Heart right ventricle (tissue), 16 donors: Measurements from ENCODE around the gene DMRT3. TPM values are rescaled to one million over a fixed set of nuclear protein-coding genes. Genes with fewer than 3 reads are reported as not detected.

ENCODE experiments used
- ATAC-seq, 8 donors: fragments of 200-7000 bp; cut with Tn5 transposase; one replicate each; pipeline ENCODE4 v1.9.1; 2020; ENCODE audit warnings: mild to moderate bottlenecking in 8 of 8, moderate library complexity in 8 of 8, moderate number of reproducible peaks in 1 of 8
- DNase-seq, 2 donors: peaks; one replicate each; pipeline ENCODE4 v3.0.0-alpha.2; 2020
- H3K27ac ChIP-seq, 10 donors: fragments of 200-600 bp; sonication (generic) in 2 of 10; one replicate each; pipeline versions ENCODE4 v1.5.0 to v1.8.0; 2020 to 2022; ENCODE audit warnings: mild to moderate bottlenecking in 3 of 10
- H3K27me3 ChIP-seq, 7 donors: fragments of 200-600 bp; one replicate each; pipeline ENCODE4 v1.8.0; 2021 to 2022; ENCODE audit warnings: mild to moderate bottlenecking in 2 of 7
- H3K36me3 ChIP-seq, 9 donors: fragments of 200-600 bp; sonication (generic) in 1 of 9; one replicate each; pipeline versions ENCODE4 v1.5.0 to v1.8.0; 2020 to 2022; ENCODE audit warnings: mild to moderate bottlenecking in 2 of 9
- H3K4me1 ChIP-seq, 9 donors: fragments of 200-600 bp; sonication (generic) in 1 of 9; one replicate each; pipeline versions ENCODE4 v1.5.0 to v1.8.0; 2020 to 2022; ENCODE audit warnings: mild to moderate bottlenecking in 4 of 9
- H3K4me3 ChIP-seq, 10 donors: fragments of 200-600 bp; sonication (generic) in 2 of 10; one replicate each; pipeline versions ENCODE4 v1.5.0 to v1.8.0; 2020 to 2022; ENCODE audit warnings: mild to moderate bottlenecking in 7 of 10, moderate library complexity in 2 of 10
- H3K9me3 ChIP-seq, 11 donors: fragments of 200-600 bp in 10 of 11; sonication (generic) in 2 of 11; one replicate each; pipeline versions ENCODE4 v1.5.0 to v1.8.0; 2013 to 2022; ENCODE audit warnings: mild to moderate bottlenecking in 2 of 11, control low read depth in 1 of 11, moderate library complexity in 1 of 11
- CTCF ChIP-seq, 9 donors: fragments of 200-600 bp; sonication (generic) in 2 of 9; IDR thresholded peaks; one replicate each; pipeline versions ENCODE4 v1.5.0 to v1.8.0; 2021 to 2022; ENCODE audit warnings: antibody characterized with exemption in 9 of 9, mild to moderate bottlenecking in 5 of 9, moderate library complexity in 1 of 9
- WGBS, 2 donors: extraction: QIAGEN DNeasy Blood & Tissue Kit; methylation state at CpG; one replicate each; pipeline ENCODE4 v1.1.7; 2013; ENCODE audit warnings: inconsistent platforms in 1 of 2; 5-methylcytosine and 5-hydroxymethylcytosine counted together
- intact Hi-C, 10 donors: fragments of 100-400 bp; cut with DNase I; formaldehyde crosslinking; loops; one replicate each; pipeline versions ENCODE4 v1.11.1 to v1.14.2; 2022
- polyA plus RNA-seq, 2 donors: library from polyadenylated mRNA; stranded (reverse); fragments of 200-250 nt; gene quantifications; one replicate each; pipeline ENCODE4 v1.2.3, GENCODE V29; 2013
- total RNA-seq, 10 donors: library from RNA; stranded (reverse); fragmentation: NEBNext Ultra II Directional in 3 of 10; extraction: Animal tissue kit (Norgen Biotek cat#: 25700) in 3 of 10; gene quantifications; one replicate each; pipeline versions ENCODE4 v1.2.1 to v1.2.4, GENCODE V29; 2021 to 2023
- donor health status: Arrhythmogenic right ventricular cardiomyopathy.
- donor health status: ischemic (EF 13 %, LVEDD 7.1; RV severe dilation, severe dysfunction).
- donor health status: healthy with polysubstance abuse.
- donor health status: DM: no; HTN: yes; CAD: no.
- donor health status: DM: no; HTN: no; CAD: no.
- donor health status: ischemic (EF 25% LVEDD 6.9; RV normal size, moderate dysfunction).
- donor health status: ischemic (EF 25% LVEDD 5.7; RV mildly dilated, moderate dysfunction).
- donor health status: healthy.
- donor health status: DM: yes; HTN: yes; CAD: no.
- donor health status: Ischemic cardiomyopathy.
- donor health status: ischemic (EF 35%, LVEDD 5.7; RV mildly dilated, moderate dysfunction).
- donor health status: nonischemic (EF 11% LVEDD 7.7; RV severe dilation, severe dysfunction).
- donor health status: DM: yes; HTN: yes; CAD: no.
- donor health status: PGD.
- donor health status: ischemic (EF 29% LVEDD 5.4; RV normal size, mild dysfunction).
- donor health status: nonischemic (EF 23%, LVEDD 6.1; RV moderate dilation, normal function).

The DMRT3 gene
- total and polyA plus RNA-seq, 12 donors: not detected

GRCh38 chr9:1026219-1026618 is 49.8 kb downstream of the DMRT3 start:
- H3K27ac ChIP-seq: no peak overlapping the region
- no peaks in the 10 kb centered on the region for H3K36me3 ChIP-seq
- H3K27me3 ChIP-seq: peaks cover 0 to 72% (median 46%) of the 10 kb centered on the region in 7 donors
- no peak for ATAC-seq
- intact Hi-C loops: no loop called here
- no peaks in the 10 kb centered on the region for H3K4me1 ChIP-seq
- no peak for DNase-seq
- TF ChIP-seq CTCF (IDR thresholded peaks at IDR 0.05): no peak
- H3K4me3 ChIP-seq: no peak overlapping the region
- H3K9me3 ChIP-seq: peaks cover 0 to 20% (median 8%) of the 10 kb centered on the region in 11 donors

DNA sequence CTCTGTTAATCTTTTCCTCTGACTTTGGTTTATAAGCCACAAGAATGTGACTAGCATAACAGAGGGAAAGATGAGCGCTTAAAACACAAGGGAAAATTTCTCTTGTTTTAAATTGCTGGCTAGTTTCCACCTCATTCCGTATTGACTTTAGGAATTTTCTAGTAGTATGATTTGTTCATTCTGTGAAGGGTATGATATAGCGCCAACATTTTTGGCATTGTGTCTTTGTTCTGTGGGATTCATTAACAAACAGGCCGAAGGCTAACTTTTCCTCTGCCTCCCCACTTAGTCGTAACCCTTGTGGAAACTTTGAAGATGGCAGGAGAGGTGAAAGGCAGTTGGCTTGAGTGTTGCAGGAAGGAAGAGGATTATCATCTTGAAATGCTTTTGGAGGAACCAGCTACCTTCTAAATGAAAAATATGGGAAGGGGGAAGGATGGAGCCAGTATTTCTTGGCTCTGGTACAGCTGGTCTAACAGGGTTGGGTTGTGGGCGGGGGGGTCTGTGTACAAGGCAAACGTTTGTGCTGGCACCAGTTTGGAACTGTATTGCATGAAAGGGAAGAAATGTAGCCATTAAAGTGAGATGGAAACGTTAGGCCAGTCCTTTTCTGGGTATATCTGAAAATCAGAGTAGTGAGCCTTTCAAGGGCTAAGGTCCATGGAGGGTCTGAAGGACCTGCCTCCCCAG is 52.2 kb downstream of the DMRT3 start:
- Histone ChIP-seq H3K4me1 (no peaks in the 10 kb centered on the region), H3K4me3 (no peak overlapping the region), H3K36me3 (no peaks in the 10 kb centered on the region), H3K27ac (no peak overlapping the region), H3K27me3 (peaks cover 0 to 69% (median 49%) of the 10 kb centered on the region in 7 donors), H3K9me3 (peaks cover 0 to under 1% (median 0%) of the 10 kb centered on the region in 11 donors)
- no peak for TF ChIP-seq CTCF (IDR thresholded peaks at IDR 0.05)
- intact Hi-C loops: no loop called here
- DNase-seq (no peak), ATAC-seq (no peak)
- 58 to 66% methylated on average over 8 of the region's 8 CpGs for WGBS, 2 donors

GRCh38 chr9:1031951-1032601 is 55.6 kb downstream of the DMRT3 start:
- intact Hi-C loops: no loop called here
- Histone ChIP-seq H3K9me3 (no peaks in the 10 kb centered on the region), H3K36me3 (no peaks in the 10 kb centered on the region), H3K27me3 (peaks cover 0 to 75% (median 60%) of the 10 kb centered on the region in 7 donors), H3K27ac (no peak overlapping the region), H3K4me3 (no peak overlapping the region), H3K4me1 (no peaks in the 10 kb centered on the region)
- ATAC-seq (no peak), DNase-seq (no peak)
- 68 to 72% methylated on average over 14 of the region's 14 CpGs for WGBS, 2 donors
- no peak for TF ChIP-seq CTCF (IDR thresholded peaks at IDR 0.05)

DNA sequence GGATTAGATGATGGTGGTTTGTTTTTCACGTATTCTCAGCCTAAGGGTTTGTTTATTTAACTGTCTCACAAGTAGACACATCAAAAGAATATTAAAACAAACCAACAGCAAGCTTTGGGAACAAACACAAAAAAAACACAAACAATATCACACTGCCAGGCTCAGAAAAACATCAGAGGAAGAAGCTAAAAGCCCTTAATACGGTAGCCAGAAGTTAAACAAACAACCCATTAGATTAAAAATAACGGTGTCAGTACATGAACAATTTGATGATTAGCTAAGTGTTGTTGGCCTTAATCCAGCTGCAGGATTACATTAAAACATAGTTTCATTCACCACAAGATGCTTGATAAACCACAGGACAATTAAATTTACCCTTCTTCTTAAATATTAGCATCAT is 57.8 kb downstream of the DMRT3 start:
- WGBS, 2 donors: 21 to 22% methylated on average over 3 of the region's 3 CpGs
- H3K36me3 ChIP-seq: no peaks in the 10 kb centered on the region
- H3K27me3 ChIP-seq: peaks cover 0 to 90% (median 81%) of the 10 kb centered on the region in 7 donors
- no peak for ATAC-seq
- H3K4me3 ChIP-seq: no peak overlapping the region
- no peak for DNase-seq
- no peaks in the 10 kb centered on the region for H3K4me1 ChIP-seq
- no peak overlapping the region for H3K27ac ChIP-seq
- no peaks in the 10 kb centered on the region for H3K9me3 ChIP-seq
- no peak for TF ChIP-seq CTCF (IDR thresholded peaks at IDR 0.05)
- intact Hi-C loops: no loop called here
